Measurements from ENCODE around the gene ACTN1. TPM values are rescaled to one million over a fixed set of nuclear protein-coding genes. Genes with fewer than 3 reads are reported as not detected.

ACTN1 gene
- polyA plus RNA-seq, 3 donors: 41.4 to 75.0 (median 69.4) TPM

DNA sequence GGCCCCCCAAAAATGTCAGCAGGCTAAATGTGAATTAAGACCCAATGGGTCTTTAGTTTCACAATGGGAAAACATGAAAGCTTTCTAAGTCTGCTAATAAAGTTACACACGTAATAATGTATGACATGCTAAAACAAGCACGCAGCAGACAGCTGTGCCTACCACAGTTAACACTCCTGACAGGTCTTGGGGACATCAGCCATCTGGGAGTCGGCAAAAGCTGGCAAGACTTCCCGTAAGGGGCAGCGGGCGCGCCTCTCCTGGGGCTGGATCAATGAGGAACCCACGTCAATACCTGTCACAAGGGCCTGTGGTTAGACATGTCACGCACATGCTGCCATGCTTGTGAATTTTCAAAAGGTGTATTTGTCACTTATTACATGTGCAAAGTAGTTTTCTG lies 45.0 kb downstream of the ACTN1 start:
- 93% methylated on average over 8 of the region's 9 CpGs for WGBS (ENCODE audit: insufficient coverage)

DNA sequence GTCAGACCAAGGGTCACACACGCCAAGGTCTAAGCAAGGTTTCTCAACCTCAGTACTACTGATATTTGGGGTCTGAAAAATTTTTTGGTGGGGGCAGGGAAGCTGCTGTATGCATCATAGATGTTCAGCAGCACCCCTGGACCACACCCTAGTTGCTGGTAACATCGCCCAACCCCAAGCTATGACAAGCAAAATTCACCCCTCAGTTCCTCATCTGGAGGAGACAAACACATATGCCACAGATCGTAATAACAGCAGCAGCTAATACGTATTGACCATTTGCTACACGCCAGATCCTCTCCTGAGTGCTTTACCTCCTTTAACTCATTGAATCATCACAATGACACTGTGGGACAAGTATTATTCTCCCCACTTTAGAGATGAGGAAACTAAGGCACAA lies 46.4 kb downstream of the ACTN1 start:
- H3K9me3 ChIP-seq (replicated peaks in 1 of 2; ENCODE audit: control insufficient read depth in 1 of 2, insufficient read depth in 1 of 2, low read length in 2 of 2): no peaks in the 10 kb centered on the region
- Mint-ChIP-seq H3K4me3 (no peak overlapping the region), H3K27me3 (ENCODE audit: low read depth in 3 of 3) (peaks cover 0 to 1% (median 0%) of the 10 kb centered on the region in 3 donors), H3K9me3 (no peaks in the 10 kb centered on the region), H3K4me1 (peaks cover 90% of the 10 kb centered on the region), H3K36me3 (peaks cover 26 to 49% of the 10 kb centered on the region in 2 donors), H3K27ac (peak overlapping the region; percentile 97 to 99 (median 99))
- H3K36me3 ChIP-seq (replicated peaks in 1 of 2; ENCODE audit: control insufficient read depth in 1 of 2, insufficient read depth in 2 of 2, low read length in 2 of 2): peaks cover 0 to 13% of the 10 kb centered on the region in 2 donors
- H3K27me3 ChIP-seq (ENCODE audit: control insufficient read depth in 2 of 2, insufficient read depth in 2 of 2, low read length in 2 of 2): no peaks in the 10 kb centered on the region
- H3K4me3 ChIP-seq (replicated peaks in 1 of 3; ENCODE audit: low read depth in 2 of 3, low read length in 3 of 3): no peak overlapping the region
- WGBS (ENCODE audit: insufficient coverage): 0% methylated on average over 1 of the region's 5 CpGs
- peak overlapping the region; percentile 87 to 95 for H3K27ac ChIP-seq (ENCODE audit: low read depth in 1 of 2, low read length in 2 of 2)
- intact Hi-C loops (cut with micrococcal nuclease): loop anchor here in 1 of 2 donors (5.0 kb wide), 1 partner anchor 110 kb away; no protein-coding TSS in a partner anchor
- H3K4me1 ChIP-seq (ENCODE audit: control insufficient read depth in 1 of 2, insufficient read depth in 2 of 2, low read length in 2 of 2): peaks cover 73 to 83% of the 10 kb centered on the region in 2 donors
- H4K20me1 ChIP-seq (ENCODE audit: insufficient read depth, low read length): no peaks in the 10 kb centered on the region
- peaks cover 96% of the 10 kb centered on the region for H3K79me2 ChIP-seq (ENCODE audit: insufficient read depth, low read length)
- peak; percentile 93 to 94 (median 93) for DNase-seq
- TF ChIP-seq, protein P1, sequence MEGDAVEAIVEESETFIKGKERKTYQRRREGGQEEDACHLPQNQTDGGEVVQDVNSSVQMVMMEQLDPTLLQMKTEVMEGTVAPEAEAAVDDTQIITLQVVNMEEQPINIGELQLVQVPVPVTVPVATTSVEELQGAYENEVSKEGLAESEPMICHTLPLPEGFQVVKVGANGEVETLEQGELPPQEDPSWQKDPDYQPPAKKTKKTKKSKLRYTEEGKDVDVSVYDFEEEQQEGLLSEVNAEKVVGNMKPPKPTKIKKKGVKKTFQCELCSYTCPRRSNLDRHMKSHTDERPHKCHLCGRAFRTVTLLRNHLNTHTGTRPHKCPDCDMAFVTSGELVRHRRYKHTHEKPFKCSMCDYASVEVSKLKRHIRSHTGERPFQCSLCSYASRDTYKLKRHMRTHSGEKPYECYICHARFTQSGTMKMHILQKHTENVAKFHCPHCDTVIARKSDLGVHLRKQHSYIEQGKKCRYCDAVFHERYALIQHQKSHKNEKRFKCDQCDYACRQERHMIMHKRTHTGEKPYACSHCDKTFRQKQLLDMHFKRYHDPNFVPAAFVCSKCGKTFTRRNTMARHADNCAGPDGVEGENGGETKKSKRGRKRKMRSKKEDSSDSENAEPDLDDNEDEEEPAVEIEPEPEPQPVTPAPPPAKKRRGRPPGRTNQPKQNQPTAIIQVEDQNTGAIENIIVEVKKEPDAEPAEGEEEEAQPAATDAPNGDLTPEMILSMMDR (IDR thresholded peaks at IDR 0.05): no peak
- peak overlapping the region; percentile 76 for H3K9ac ChIP-seq (ENCODE audit: insufficient read depth, low read length, poor library complexity, severe bottlenecking)
- H2AFZ ChIP-seq (ENCODE audit: insufficient read depth, low read depth, low read length, poor library complexity, severe bottlenecking): no peak overlapping the region
- H3K4me2 ChIP-seq (replicated peaks; ENCODE audit: extremely low read depth, low read length, poor library complexity, severe bottlenecking): peak overlapping the region; percentile 14

More for the DNA sequence above, 45.0 kb downstream of the ACTN1 start:
- no peaks in the 10 kb centered on the region for H3K9me3 Mint-ChIP-seq
- Histone ChIP-seq H3K27me3 (ENCODE audit: control insufficient read depth in 2 of 2, insufficient read depth in 2 of 2, low read length in 2 of 2) (no peaks in the 10 kb centered on the region), H4K20me1 (ENCODE audit: insufficient read depth, low read length) (no peaks in the 10 kb centered on the region), H3K9me3 (replicated peaks in 1 of 2; ENCODE audit: control insufficient read depth in 1 of 2, insufficient read depth in 1 of 2, low read length in 2 of 2) (no peaks in the 10 kb centered on the region), H3K27ac (ENCODE audit: low read depth in 1 of 2, low read length in 2 of 2) (peak overlapping the region; percentile 41 to 95), H3K79me2 (ENCODE audit: insufficient read depth, low read length) (peaks cover 96% of the 10 kb centered on the region), H3K4me1 (ENCODE audit: control insufficient read depth in 1 of 2, insufficient read depth in 2 of 2, low read length in 2 of 2) (peaks cover 73 to 80% of the 10 kb centered on the region in 2 donors), H3K9ac (ENCODE audit: insufficient read depth, low read length, poor library complexity, severe bottlenecking) (no peak overlapping the region), H3K36me3 (replicated peaks in 1 of 2; ENCODE audit: control insufficient read depth in 1 of 2, insufficient read depth in 2 of 2, low read length in 2 of 2) (peaks cover 0 to 13% of the 10 kb centered on the region in 2 donors), H3K4me2 (replicated peaks; ENCODE audit: extremely low read depth, low read length, poor library complexity, severe bottlenecking) (no peak overlapping the region), H3K4me3 (replicated peaks in 1 of 3; ENCODE audit: low read depth in 2 of 3, low read length in 3 of 3) (no peak overlapping the region), H2AFZ (ENCODE audit: insufficient read depth, low read depth, low read length, poor library complexity, severe bottlenecking) (no peak overlapping the region)
- H3K4me1 Mint-ChIP-seq: peaks cover 90% of the 10 kb centered on the region
- TF ChIP-seq, protein P1 (IDR thresholded peaks at IDR 0.05): no peak
- peaks cover 26 to 49% of the 10 kb centered on the region in 2 donors for H3K36me3 Mint-ChIP-seq
- no peak overlapping the region for H3K4me3 Mint-ChIP-seq
- H3K27ac Mint-ChIP-seq: peak overlapping the region; percentile 97 to 99 (median 99)
- no peak for DNase-seq
- H3K27me3 Mint-ChIP-seq (ENCODE audit: low read depth in 3 of 3): peaks cover 0 to 1% (median 0%) of the 10 kb centered on the region in 3 donors
- intact Hi-C loops (cut with micrococcal nuclease): loop anchor here in 1 of 2 donors (5.0 kb wide), 1 partner anchor 108 kb away; no protein-coding TSS in a partner anchor

Measured in CD14-positive monocyte (primary cell).